Muscle of arm (tissue), 14 donors: ENCODE results near the gene CELF4. TPM values are rescaled to one million over a fixed set of nuclear protein-coding genes. Genes with fewer than 3 reads are reported as not detected.

Experiments used
- DNase-seq: peaks from one replicate; pipeline ENCODE4 v3.0.0-alpha.2; 2013
- long read RNA-seq, 11 donors: transcript quantifications; one replicate each; lab custom pipeline, GENCODE V29; 2026
- polyA plus RNA-seq, 12 donors: library from polyadenylated mRNA; unstranded; fragments of 120-200 nt; gene quantifications; one replicate each; pipeline ENCODE4 v1.2.1, GENCODE V29; 2013; ENCODE audit not compliant: insufficient read length in 12 of 12

CELF4 gene
- polyA plus RNA-seq: 1 to 10 TPM in 6 of 12 donors, under 1 TPM in 5, not detected in 1; 0.53 to 9.5 (median 1.1) TPM
- long read RNA-seq, donor 1, partial matches to known transcripts: 0 of 1 reads
- long read RNA-seq, donor 1, other reads (novel, unspliced or antisense): 0 of 1 reads
- long read RNA-seq, donor 2: 0 reads
- long read RNA-seq, donor 3: 0 reads
- long read RNA-seq, donor 4: 0 reads
- long read RNA-seq, donor 5: 0 reads
- long read RNA-seq, donor 6: 0 reads
- long read RNA-seq, donor 7: 0 reads
- long read RNA-seq, donor 8: 0 reads
- long read RNA-seq, donor 9: 0 reads
- long read RNA-seq, donor 10: 0 reads
- long read RNA-seq, donor 11: 0 reads

GRCh38 chr18:37565101-37565976 is at the start of gene CELF4:
Gene CELF4, minus strand, starts transcription at chr18:37565798.
- no peak for DNase-seq

GRCh38 chr18:37613253-37613565 is 47.6 kb upstream of the CELF4 start:
- DNase-seq: no peak

- DNase-seq: peak; percentile 6
Observed at GRCh38 chr18:37612524-37613252, 47.1 kb upstream of the CELF4 start.

DNA sequence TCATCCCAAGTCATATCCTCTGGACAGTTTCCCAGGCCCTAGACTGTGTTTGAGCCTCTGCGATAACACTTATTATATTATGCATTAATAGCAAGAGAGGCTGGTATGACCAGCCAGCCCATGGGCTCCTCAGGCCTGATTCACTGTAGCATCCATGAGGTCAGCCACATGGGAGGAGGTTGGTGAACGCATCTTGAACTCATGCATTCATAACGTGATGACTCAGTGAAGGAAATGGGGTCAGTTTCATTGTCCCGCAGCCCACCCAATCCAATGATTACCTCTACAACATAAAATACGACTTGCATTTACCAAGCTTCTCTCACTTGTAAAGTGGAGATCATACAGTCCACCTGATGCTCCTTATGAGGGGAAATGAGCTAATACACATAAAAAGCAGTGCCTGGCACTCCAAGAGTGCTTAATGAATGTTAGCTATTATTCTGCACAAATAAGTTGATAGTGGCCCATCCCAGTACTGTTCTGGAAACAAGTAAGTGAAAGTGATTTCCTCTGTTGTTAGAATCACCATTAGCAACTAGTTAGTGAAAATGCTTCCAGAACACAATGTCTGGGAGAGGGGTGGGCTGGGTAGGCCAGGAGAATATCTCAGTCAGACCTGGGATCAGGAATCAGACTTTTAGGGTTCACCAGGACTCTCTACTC is 46.1 kb upstream of the CELF4 start:
- DNase-seq: no peak

GRCh38 chr18:37608876-37609275 is 43.3 kb upstream of the CELF4 start:
- DNase-seq: no peak

DNA sequence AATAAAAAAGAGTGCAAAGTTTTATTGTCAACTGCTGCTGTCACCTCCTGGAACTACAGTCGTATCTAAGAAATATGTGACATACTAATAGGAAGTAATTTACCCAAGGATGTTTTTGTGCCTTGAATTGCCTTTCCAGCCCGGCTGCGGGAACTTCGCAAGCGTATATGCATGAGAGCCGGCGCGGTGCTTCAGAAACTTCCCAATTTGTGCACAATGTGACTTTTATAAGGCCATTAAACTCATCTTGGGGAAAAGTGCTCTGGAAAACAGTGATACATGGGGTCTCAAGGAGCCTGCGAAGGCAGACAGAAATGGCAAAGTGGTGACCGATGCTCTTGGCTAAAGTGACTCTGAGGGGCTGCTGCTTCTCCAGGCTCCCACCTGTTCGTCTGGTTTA is 41.7 kb upstream of the CELF4 start:
- DNase-seq: no peak

GRCh38 chr18:37604032-37604431 is 38.4 kb upstream of the CELF4 start:
- no peak for DNase-seq

- DNase-seq: no peak
Observed at GRCh38 chr18:37598966-37599896, 33.6 kb upstream of the CELF4 start.

DNA sequence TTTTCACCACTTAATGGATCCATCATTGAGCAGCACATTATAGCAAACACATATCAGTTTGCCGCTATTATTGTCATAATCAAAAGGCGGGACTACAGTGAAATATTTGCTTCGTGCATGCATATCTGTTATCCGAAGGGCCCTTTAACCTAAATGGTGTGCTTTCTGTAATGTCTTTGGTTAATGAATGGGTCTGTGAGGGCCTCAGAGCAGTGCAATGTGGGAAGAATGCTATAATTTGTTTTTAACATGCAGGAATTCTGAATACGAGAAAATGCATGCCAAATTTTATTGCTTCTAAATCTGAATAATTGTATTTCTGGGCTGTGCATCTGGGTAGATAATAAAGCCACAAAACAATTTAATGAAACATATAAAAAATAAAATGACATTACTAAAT is 32.8 kb upstream of the CELF4 start:
- no peak for DNase-seq

DNA sequence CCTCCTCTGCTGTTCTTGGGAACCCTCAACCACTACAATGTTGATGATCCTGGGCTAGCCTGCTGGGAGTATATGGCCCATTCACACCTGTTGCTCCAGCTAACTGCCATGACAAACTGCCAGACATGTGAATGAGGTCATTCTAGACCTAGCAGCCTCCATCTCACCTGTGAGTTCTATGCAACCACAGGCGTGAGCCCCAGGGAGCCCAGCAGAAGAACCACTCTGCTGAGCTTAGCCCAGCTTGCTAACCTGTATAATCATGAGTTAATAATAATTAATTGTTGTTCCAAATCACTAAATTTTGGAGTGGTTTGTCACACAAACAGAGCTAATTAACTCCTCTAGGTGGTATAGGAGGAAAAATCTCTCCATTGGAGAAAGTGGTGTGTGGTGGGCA is 24.7 kb upstream of the CELF4 start:
- DNase-seq: no peak

- DNase-seq: no peak
Observed at GRCh38 chr18:37588289-37588688, 22.7 kb upstream of the CELF4 start.

DNA sequence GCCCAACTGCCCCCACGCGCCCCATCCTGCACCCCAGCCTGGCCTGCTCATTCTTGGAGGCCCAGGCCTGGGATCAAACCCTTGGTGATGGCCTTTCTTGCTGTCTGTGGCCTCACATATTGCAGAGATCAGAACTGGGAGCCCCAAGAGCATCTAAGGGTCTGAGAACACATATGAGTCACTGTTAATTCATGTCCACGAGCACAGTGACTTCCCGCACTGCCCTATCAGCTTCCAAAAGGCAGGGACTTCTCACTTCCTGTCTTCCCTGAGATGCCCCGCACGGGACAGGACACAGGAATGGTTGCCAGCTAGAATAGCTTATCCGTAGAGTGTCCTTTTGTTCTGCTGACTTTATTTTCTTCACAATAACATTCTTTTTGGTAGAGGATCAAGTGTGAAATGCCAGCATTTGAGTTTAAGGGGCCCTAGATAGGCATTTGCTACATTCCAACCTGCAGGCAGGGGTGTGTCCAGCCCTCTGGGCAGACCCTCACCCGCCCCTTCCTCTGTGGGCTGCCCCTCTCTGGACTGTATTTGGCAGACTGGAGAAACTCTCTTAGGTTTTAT is 21.1 kb upstream of the CELF4 start:
- no peak for DNase-seq

DNA sequence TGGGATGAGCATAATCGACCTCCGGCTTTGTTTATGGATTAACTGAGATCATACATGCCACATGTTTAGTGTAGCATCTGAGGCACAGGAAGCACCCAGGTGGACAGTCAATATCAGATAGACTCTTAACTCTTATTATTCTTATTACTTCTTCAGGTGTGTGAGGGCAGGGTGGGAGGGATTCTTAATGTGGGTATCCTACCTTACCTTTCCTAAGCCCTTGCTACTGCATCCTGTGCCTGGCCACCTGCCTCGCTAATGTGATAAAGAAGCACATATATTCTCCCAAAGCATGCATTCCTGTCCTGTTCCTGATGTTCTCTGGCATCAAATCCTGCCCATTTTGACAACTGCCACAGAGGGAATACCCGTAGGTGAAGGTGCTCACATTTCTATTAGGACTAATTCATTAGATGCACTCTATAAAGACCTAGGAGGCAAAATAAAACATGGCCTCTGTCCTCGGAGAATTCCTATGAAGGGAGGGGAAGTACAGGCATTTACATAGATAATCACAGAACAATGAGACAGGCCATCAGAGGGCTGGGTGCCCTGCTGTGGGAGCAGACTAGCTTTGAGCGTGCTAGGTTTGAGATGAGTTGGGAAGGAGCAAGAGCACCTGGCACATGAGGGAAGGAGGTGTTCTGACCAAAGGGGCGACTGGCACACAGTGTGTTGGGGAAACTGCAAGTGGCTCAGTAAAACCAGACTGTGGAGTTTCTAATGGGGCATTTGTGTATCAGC is 19.5 kb upstream of the CELF4 start:
- no peak for DNase-seq

DNA sequence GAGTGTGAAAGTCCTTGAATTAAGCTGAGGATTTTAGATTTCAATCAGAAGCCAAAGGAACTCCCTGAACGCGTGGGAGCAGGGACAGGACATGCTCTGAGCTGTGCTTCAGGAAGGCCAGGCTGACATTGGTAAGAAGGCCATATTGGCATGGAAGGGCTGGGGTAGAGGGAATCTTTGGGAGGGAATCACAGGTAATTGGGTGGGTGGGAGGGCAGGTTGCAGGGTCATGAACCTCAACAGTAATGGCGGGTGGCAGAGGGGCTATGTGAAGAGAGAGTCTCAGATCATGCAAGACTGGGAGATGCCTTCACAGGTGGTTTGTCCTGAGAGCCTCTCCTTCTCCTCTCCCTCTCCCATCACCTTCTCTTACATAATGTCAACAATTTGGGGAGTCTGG is 18.6 kb upstream of the CELF4 start:
- DNase-seq: no peak

GRCh38 chr18:37582261-37582660 is 16.7 kb upstream of the CELF4 start:
- no peak for DNase-seq

- no peak for DNase-seq
Observed at GRCh38 chr18:37578886-37579513, 13.4 kb upstream of the CELF4 start.

- DNase-seq: no peak
Observed at GRCh38 chr18:37578182-37578678, 12.6 kb upstream of the CELF4 start.

DNA sequence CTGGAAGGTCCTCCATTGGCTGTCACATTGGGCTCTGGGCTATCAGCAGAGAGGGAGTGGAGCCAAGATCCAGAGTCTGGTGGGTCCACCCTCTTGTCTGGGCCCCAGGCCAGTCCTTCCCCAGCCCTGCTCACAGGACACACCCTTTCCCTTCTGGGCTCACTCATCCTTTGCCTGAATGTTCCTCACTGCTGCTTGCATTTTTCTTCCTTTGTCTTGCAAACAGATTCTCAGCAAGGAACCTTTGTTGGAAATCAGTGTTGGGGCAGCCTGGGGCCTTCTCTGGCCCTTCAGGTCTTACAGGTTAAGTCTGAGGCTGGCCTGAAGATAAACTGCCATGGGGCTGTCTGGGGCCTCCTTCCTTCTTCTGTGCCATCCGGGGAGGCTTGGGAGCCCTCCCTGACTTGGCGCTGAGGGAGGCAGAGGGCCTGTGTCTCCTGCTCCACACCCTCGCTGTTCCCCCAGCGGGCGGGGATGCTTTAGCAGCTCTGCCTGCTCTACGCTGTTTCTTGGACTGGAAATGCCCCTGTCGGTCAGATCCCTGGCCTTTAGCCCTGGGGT is 11.5 kb upstream of the CELF4 start:
- DNase-seq: peak; percentile 45

DNA sequence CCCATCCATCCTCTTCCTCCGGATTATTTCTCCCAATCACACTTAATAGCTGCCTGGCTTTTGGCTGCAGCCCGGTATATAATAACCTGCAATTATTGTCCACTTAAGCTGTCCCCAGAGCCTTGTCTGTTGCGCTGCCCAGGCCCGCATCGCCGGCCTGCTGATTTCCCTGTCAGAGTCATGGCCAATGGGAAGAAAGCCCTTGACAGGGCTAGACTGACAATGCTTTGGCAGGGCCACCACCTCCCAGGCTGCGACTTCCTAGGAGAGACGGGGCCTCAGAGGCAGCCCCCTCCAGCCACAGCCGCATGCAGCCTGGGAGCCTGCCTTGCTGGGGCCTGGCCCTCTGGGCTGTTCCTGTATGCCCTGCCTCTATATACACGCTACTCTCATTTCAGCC is 10.0 kb upstream of the CELF4 start:
- DNase-seq: no peak
